Measurements from ENCODE around the gene TAOK2.
A peak's percentile ranks its signal among the peaks of the same experiment; 100 is the strongest.
"Not testable (repeated sequence)": the region's sequence is repeated elsewhere in the genome, so short reads cannot be mapped to it uniquely, and the experiment has no call there.

Gene TAOK2

GRCh38 chr16:29951625-29952365 lies 21.9 kb upstream of the TAOK2 start:
- DNase-seq (ENCODE audit: low read depth), result no peak
- TF ChIP-seq CTCF (IDR thresholded peaks at IDR 0.05; ENCODE audit: low read depth, low read length), result no peak
- no peak for TF ChIP-seq MYC (IDR thresholded peaks at IDR 0.05; ENCODE audit: low read depth, low read length)
- no peak for TF ChIP-seq POLR2A (IDR thresholded peaks at IDR 0.05; ENCODE audit: extremely low read depth, insufficient read length)
- TF ChIP-seq, protein P1, sequence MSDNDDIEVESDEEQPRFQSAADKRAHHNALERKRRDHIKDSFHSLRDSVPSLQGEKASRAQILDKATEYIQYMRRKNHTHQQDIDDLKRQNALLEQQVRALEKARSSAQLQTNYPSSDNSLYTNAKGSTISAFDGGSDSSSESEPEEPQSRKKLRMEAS (IDR thresholded peaks at IDR 0.05; ENCODE audit: low read depth, low read length), result no peak
- H3K4me3 ChIP-seq (ENCODE audit: low read depth, low read length), result no peak overlapping the region

DNA sequence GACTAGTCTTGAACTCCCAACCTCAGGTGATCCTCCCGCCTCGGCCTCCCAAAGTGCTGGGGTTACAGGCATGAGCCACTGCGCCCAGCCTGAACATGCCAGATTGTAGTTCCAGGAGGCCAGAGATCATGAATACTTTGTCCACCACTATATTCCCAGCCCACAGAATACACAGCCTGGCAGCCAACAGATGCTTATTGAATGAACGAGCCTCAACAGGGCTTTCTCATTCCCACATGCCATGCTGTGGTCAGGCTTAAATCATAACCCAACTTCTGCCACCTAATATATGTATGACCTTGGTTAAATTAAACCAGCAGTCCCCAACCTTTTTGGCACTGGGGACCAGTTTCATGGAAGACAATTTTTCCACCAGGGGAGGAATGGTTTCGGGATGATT lies 14.9 kb upstream of the TAOK2 start:
- no peak for DNase-seq (ENCODE audit: low read depth)
- H3K4me3 ChIP-seq (ENCODE audit: low read depth, low read length), result no peak overlapping the region
- TF ChIP-seq CTCF (IDR thresholded peaks at IDR 0.05; ENCODE audit: low read depth, low read length), result no peak

DNA sequence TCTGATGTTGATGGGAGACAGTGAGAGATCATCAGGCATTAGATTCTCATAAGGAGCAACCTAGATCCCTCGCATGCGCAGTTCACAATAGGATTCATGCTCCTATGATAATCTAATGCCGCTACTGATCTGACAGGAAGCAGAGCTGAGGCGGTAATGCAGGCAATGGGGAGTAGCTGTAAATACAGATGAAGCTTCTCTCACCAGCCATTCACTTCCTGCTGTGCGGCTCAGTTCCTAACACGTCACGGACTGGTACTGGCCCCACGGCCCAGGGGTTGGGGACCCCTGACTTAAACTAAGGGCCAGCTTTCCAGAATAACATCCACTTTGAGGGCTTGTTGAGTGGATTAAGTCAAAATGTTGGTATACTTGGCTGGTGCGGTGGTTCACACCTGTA lies 14.4 kb upstream of the TAOK2 start:
- TF ChIP-seq CTCF (IDR thresholded peaks at IDR 0.05; ENCODE audit: low read depth, low read length) (no peak), POLR2A (IDR thresholded peaks at IDR 0.05; ENCODE audit: extremely low read depth, insufficient read length) (no peak), MYC (IDR thresholded peaks at IDR 0.05; ENCODE audit: low read depth, low read length) (no peak)
- TF ChIP-seq, protein P1 (IDR thresholded peaks at IDR 0.05; ENCODE audit: low read depth, low read length), result no peak
- H3K4me3 ChIP-seq (ENCODE audit: low read depth, low read length), result no peak overlapping the region
- no peak for DNase-seq (ENCODE audit: low read depth)

DNA sequence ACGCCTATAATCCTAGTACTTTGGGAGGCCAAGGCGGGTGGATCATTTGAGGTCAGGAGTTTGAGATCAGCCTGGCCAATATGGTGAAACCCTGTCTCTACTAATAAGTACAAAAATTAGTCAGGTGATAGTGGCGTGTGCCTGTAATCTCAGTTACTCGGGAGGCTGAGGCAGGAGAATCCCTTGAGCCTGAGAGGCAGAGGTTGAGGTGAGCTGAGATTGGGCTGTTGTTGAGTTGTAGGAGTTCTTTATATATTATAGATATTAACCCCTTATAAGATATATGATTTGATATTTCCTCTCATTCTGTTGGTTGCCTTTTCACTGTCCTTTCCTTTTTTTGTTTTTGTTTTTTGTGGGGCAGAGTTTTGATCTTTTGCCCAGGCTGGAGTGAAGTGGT lies 13.8 kb upstream of the TAOK2 start:
- not testable (repeated sequence) for H3K4me3 ChIP-seq (ENCODE audit: low read depth, low read length); DNase-seq (ENCODE audit: low read depth)

- H3K4me3 ChIP-seq (ENCODE audit: low read depth, low read length), result peak overlapping the region; percentile 73
- TF ChIP-seq MYC (IDR thresholded peaks at IDR 0.05; ENCODE audit: low read depth, low read length) (no peak), CTCF (IDR thresholded peaks at IDR 0.05; ENCODE audit: low read depth, low read length) (no peak), POLR2A (IDR thresholded peaks at IDR 0.05; ENCODE audit: extremely low read depth, insufficient read length) (no peak)
- TF ChIP-seq, protein P1 (IDR thresholded peaks at IDR 0.05; ENCODE audit: low read depth, low read length), result no peak
- no peak for DNase-seq (ENCODE audit: low read depth)
Measured at GRCh38 chr16:29961127-29961478, 12.6 kb upstream of the TAOK2 start.

- DNase-seq (ENCODE audit: low read depth), result peak; percentile 88
- TF ChIP-seq MYC (IDR thresholded peaks at IDR 0.05; ENCODE audit: low read depth, low read length) (0 out of 2 replicates have a peak, but pooled peaks have one; percentile 39), CTCF (IDR thresholded peaks at IDR 0.05; ENCODE audit: low read depth, low read length) (peak; percentile 15), POLR2A (IDR thresholded peaks at IDR 0.05; ENCODE audit: extremely low read depth, insufficient read length) (peak; percentile 80)
- TF ChIP-seq, protein P1 (IDR thresholded peaks at IDR 0.05; ENCODE audit: low read depth, low read length), result peak; percentile 44; the same call in 1 of the 2 replicates
- peak within 1 kb of the TSS; percentile 73 for H3K4me3 ChIP-seq (ENCODE audit: low read depth, low read length)
Measured at GRCh38 chr16:29961479-29962343, 12.0 kb upstream of the TAOK2 start, which contains the start of gene TMEM219. Gene TMEM219, plus strand, starts transcription at chr16:29962079. Its CDS starts 1,065 bp downstream, at chr16:29963144.

All from NB4 (cell line).